WERI-Rb-1 (cell line): ENCODE measurements around the gene CEP192.

Experiments used
- DNase-seq: peaks from one replicate; pipeline ENCODE4 v3.0.0-alpha.2; 2020
- H3K27ac ChIP-seq: fragments of 250-450 bp; sonication (Bioruptor Pico); 2 replicates; pipeline ENCODE4 v1.5.1; 2020; ENCODE audit warnings: mild to moderate bottlenecking, moderate library complexity
- H3K27me3 ChIP-seq: fragments of 250-450 bp; sonication (Bioruptor Pico); 2 replicates; pipeline ENCODE4 v1.5.1; 2021; ENCODE audit warnings: mild to moderate bottlenecking, low read depth, moderate library complexity; ENCODE audit not compliant: insufficient read depth, severe bottlenecking
- H3K36me3 ChIP-seq: fragments of 250-450 bp; sonication (Bioruptor Pico); 2 replicates; pipeline ENCODE4 v1.5.1; 2020; ENCODE audit warnings: mild to moderate bottlenecking, moderate library complexity
- H3K4me3 ChIP-seq: 2 replicates; pipeline ENCODE4 v1.5.1; 2011; ENCODE audit warnings: low read depth, mild to moderate bottlenecking, control low read depth, low read length
- H3K9me3 ChIP-seq: fragments of 250-450 bp; sonication (Bioruptor Pico); 2 replicates; pipeline ENCODE4 v1.5.1; 2021; ENCODE audit warnings: mild to moderate bottlenecking, moderate library complexity; ENCODE audit not compliant: severe bottlenecking
- CTCF ChIP-seq: IDR thresholded peaks from 2 replicates; pipeline ENCODE4 v1.5.1; 2011; ENCODE audit warnings: low read depth, mild to moderate bottlenecking, control low read depth, inconsistent platforms, low read length

Gene CEP192

GRCh38 chr18:12989397-12990122 lies 1.6 kb upstream of the CEP192 start:
- H3K9me3 ChIP-seq = no peaks in the 10 kb centered on the region
- TF ChIP-seq CTCF = no peak
- peak overlapping the region; percentile 98 for H3K27ac ChIP-seq
- no peaks in the 10 kb centered on the region for H3K27me3 ChIP-seq
- H3K36me3 ChIP-seq = peaks cover 9% of the 10 kb centered on the region
- H3K4me3 ChIP-seq = no peak overlapping the region
- DNase-seq = peak; percentile 13

DNA sequence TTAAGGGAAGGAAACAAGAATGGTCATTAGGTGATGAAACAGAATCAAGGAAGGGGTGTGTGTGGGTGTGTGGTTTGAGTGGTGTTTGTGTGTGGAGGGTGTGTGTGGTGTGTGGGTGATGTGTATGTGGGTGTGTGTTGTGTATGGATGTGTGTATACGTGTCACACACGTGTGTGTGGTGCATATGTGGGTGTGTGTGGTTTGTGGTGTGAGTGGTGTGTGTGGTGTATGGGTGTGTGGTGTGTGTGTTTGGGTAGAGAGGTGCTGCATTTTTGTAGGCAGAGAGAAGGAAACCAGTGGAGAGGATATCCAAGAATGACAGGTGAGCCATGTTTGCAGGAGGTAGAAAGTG lies 1.1 kb upstream of the CEP192 start:
- peak overlapping the region; percentile 52 for H3K4me3 ChIP-seq
- H3K9me3 ChIP-seq = no peaks in the 10 kb centered on the region
- DNase-seq = no peak
- no peaks in the 10 kb centered on the region for H3K27me3 ChIP-seq
- peaks cover 6% of the 10 kb centered on the region for H3K36me3 ChIP-seq
- H3K27ac ChIP-seq = peak overlapping the region; percentile 98
- TF ChIP-seq CTCF = no peak

- H3K9me3 ChIP-seq = no peaks in the 10 kb centered on the region
- no peak for DNase-seq
- H3K27ac ChIP-seq = peak overlapping the region; percentile 98
- H3K27me3 ChIP-seq = no peaks in the 10 kb centered on the region
- peaks cover 6% of the 10 kb centered on the region for H3K36me3 ChIP-seq
- H3K4me3 ChIP-seq = peak overlapping the region; percentile 52
- TF ChIP-seq CTCF = no peak
These were observed 558 bp upstream of the CEP192 start for GRCh38 chr18:12990641-12990966.

GRCh38 chr18:12991821-12992179 lies 638 bp downstream of the CEP192 start:
- TF ChIP-seq CTCF = no peak
- DNase-seq = no peak
- Histone ChIP-seq H3K9me3 (no peaks in the 10 kb centered on the region), H3K36me3 (peaks cover 4% of the 10 kb centered on the region), H3K27me3 (no peaks in the 10 kb centered on the region), H3K4me3 (peak overlapping the region; percentile 52), H3K27ac (peak overlapping the region; percentile 98)

DNA sequence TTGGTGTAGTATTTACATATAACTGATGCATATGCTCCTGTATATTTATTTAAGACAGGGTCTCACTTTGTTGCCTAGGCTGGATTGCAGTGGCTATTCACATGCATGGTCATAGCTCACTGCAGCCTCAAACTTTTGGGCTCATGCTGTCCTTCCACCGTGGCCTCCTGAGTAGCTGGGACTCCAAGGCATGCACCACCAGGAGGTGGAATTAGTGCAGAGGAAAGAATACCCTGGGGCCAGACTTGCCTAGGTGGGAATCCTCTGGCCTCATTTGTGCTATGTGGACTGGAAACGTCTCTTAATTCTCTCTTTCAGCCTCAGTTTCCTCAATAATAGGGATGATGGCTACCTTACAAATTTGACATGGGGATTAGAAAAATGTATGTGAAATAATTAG lies 2.3 kb downstream of the CEP192 start:
- Histone ChIP-seq H3K4me3 (no peak overlapping the region), H3K36me3 (peaks cover 4% of the 10 kb centered on the region), H3K27ac (no peak overlapping the region), H3K27me3 (no peaks in the 10 kb centered on the region), H3K9me3 (no peaks in the 10 kb centered on the region)
- DNase-seq = no peak
- TF ChIP-seq CTCF = no peak

- Histone ChIP-seq H3K27me3 (no peaks in the 10 kb centered on the region), H3K36me3 (peaks cover 10% of the 10 kb centered on the region), H3K27ac (no peak overlapping the region), H3K4me3 (no peak overlapping the region), H3K9me3 (no peaks in the 10 kb centered on the region)
- TF ChIP-seq CTCF = no peak
- DNase-seq = no peak
These were observed 4.3 kb downstream of the CEP192 start for GRCh38 chr18:12995424-12995823.
